Measurements from ENCODE around the gene MEGF9.
"Not testable (repeated sequence)": the region's sequence is repeated elsewhere in the genome, so short reads cannot be mapped to it uniquely, and the experiment has no call there.

GRCh38 chr9:120746366-120746765 is 32.1 kb upstream of the MEGF9 start:
- not testable (repeated sequence) for TF ChIP-seq CTCF (IDR thresholded peaks at IDR 0.05; ENCODE audit: poor library complexity); EZH2 (IDR thresholded peaks at IDR 0.05; ENCODE audit: borderline replicate concordance); EZH2phosphoT487 (IDR thresholded peaks at IDR 0.05; ENCODE audit: low read depth, severe bottlenecking, unreplicated experiment)
